Esophagus mucosa (tissue), 1 donor: ENCODE results near the gene OSMR. TPM values are rescaled to one million over a fixed set of nuclear protein-coding genes. Genes with fewer than 3 reads are reported as not detected.

Experiments
- ATAC-seq: fragments of 200-7000 bp; cut with Tn5 transposase; one replicate; pipeline ENCODE4 v1.9.1; 2020
- total RNA-seq: library from RNA; stranded (reverse); gene quantifications from one replicate; pipeline ENCODE4 v1.2.4, GENCODE V29; 2023
- donor health status: DM: yes; HTN: yes; CAD: no.

The OSMR gene
- total RNA-seq, 1 donor from 2014 or later: 23.1 TPM

DNA sequence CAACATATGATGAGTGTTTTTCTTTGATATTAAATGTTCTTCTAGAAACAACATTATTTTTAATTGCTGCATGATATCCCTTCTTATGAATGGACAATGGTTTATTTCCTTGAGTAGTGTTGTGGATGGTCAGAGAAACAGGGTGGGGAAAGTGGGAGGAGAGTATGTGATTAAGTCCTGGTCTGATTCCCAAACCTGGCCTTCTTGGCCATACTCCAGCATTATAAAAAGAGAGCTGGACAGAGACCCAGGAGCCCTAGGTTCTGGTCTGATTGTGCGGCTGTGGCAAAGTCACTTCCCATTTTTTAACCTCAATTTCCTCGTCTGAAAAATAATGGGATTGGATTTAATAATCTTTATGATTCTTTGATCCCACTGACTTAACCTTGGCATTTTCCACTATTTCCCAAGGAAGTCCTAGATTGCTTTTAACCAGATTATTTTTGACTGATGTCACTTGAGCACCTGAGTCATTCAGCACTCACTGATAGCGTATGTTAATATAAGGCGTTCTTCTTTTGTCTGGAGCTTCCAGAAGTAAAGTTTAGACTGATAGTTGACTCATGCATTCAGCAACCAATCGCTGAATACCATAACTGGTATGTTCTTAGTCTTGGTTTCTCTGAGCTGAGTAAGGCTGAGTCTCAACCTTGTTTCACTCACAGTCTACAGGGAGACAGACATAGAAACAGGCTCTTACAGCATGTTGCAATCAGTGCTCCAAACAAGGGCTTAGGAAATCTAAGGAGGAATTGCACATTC is 26.2 kb downstream of the OSMR start:
- peak; percentile 99 for ATAC-seq

GRCh38 chr5:38872826-38873225 is 27.0 kb downstream of the OSMR start:
- no peak for ATAC-seq

- no peak for ATAC-seq
Observed at GRCh38 chr5:38874948-38875456, 29.2 kb downstream of the OSMR start.

GRCh38 chr5:38878391-38879077 is 32.7 kb downstream of the OSMR start:
- ATAC-seq: no peak

- no peak for ATAC-seq
Observed at GRCh38 chr5:38879078-38879460, 33.3 kb downstream of the OSMR start.

DNA sequence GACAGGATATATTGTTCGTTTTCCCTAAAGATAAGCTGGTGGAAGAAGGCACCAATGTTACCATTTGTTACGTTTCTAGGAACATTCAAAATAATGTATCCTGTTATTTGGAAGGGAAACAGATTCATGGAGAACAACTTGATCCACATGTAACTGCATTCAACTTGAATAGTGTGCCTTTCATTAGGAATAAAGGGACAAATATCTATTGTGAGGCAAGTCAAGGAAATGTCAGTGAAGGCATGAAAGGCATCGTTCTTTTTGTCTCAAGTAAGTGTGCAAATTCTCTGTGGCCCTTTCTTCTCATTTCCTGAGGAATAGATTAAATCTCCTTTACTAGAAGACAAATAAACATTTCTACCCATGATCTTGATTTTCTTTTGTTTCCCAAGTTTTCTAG is 38.0 kb downstream of the OSMR start:
- ATAC-seq: no peak

- no peak for ATAC-seq
Observed at GRCh38 chr5:38885208-38885607, 39.4 kb downstream of the OSMR start.

- no peak for ATAC-seq
Observed at GRCh38 chr5:38888041-38888440, 42.2 kb downstream of the OSMR start.

DNA sequence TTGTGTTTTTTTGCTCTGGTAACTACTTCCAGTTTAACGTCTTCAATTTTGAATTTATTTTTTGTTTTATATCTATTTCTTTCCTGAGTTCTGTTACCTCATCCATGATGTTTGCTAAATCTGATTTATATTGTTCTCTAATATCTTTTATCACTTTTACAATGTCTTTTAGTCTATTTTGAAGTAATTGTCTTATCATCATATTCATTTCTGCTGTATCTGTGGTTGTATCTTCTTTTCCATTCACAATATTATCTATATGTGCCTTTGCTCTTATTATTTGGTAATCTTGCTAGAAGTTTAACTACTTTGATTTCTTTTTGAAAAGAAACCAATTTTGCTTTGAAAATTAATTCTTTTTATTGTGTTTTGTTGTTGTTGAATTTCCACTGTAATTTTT is 43.6 kb downstream of the OSMR start:
- no peak for ATAC-seq

DNA sequence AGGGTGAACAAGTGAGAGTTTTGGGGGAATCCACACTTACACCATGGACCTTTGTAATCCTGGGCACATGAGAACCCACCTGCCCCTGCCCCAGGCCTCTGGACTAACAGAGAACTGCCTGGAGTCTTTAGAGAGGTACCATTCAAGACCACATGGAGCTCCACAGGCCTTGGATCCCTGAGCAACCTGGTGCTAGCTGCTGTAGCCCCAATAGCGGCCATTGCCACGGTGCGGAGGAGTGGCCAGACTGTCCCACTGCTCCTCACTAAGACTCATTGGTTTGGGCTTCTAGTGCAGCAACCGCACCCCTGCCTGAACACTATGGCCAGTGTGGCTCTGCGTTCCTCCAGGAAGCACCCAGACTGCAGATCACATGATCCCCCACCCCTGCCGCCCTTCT is 45.8 kb downstream of the OSMR start:
- ATAC-seq: peak; percentile 31

DNA sequence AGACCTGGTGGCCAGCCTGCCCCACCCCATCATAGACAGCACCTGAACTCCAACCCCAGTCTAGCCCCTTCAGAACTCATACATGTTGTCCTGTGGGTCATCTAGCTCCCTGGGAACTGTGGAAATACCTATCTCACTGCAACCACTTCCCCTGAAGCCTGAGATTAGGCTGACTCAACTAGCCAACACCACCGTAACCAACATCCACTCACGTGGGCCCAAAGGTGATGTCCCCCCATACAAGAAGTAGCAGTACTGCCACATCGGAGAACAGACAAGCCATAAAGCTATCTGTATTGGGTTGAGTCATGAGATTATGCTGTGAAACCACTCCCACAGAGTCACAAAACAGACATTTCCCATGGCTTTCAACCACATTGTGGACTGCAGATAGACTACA is 46.6 kb downstream of the OSMR start:
- no peak for ATAC-seq

DNA sequence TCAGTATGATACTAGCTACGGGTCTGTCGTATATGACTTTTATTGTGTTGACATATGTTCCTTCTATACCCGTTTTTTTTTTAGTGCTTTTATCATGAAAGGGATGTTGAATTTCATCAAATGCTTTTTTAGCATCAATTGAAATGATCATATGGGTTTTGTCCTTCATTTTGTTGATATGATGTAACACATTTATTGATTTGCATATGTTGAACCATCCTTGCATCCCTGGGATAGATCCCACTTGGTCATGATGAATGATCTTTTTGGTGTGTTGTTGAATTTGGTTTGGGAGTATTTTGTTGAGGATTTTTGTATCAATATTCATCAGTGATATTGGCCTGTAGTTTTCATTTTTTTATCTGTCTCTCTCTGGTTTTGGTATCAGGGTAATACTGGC is 50.9 kb downstream of the OSMR start:
- no peak for ATAC-seq

GRCh38 chr5:38899936-38900335 is 54.1 kb downstream of the OSMR start:
- no peak for ATAC-seq

DNA sequence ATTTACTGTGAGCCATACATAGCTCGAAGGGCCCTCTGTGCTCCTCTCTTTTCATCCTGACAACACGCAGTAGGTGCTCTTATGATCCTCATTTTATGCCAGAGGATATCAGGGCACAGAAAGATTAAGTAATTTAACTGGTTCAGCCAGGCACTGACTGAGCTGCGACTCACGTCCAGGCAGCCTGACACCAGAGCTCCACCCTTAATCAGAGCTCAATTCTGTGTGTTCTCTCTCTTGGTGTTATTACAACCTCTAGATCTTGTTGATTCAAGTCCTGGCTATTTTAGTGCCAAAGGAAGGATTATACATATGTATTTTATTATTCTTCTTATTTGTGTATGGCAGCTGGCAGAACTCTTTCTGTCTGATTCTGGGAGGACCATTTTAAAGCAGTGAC is 59.7 kb downstream of the OSMR start:
- peak; percentile 94 for ATAC-seq

GRCh38 chr5:38906503-38906902 is 60.7 kb downstream of the OSMR start:
- ATAC-seq: no peak

DNA sequence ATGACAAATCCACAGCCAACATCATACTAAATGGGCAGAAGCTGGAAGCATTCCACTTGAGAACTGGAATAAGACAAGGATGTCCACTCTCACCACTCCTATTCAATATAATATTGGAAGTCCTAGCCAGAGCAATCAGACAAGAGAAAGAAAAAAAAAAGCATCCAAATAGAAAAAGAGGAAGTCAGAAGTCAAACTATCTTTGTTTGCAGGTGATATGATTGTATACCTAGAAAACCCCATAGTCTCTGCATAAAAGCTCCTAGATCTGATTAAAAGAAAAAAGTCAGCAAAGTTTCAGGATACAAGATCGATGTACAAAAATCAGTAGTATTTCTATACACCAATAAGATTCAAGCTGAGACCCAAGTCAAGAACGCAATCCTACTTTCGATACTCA is 66.1 kb downstream of the OSMR start:
- ATAC-seq: no peak

GRCh38 chr5:38913714-38914113 is 67.9 kb downstream of the OSMR start:
- no peak for ATAC-seq

DNA sequence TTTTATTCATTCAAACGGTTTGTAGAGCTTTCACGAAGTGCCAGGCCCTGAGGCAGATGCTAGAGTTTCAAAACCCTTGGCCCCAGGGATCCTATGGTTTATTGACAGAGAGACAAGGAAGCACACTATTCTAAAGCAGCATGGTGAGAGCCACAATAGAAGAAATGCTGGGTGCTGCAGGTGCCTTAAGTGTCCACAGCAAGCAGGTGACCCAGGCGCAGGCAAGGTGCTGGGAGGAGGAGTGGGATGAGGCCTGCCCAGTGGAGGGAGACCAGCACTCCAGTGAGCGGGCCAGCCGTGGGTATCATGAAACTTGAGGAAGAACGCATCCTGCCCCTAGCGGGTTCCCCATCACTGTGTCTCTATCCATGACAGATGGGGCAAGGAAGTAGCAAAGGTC is 71.0 kb downstream of the OSMR start:
- no peak for ATAC-seq

DNA sequence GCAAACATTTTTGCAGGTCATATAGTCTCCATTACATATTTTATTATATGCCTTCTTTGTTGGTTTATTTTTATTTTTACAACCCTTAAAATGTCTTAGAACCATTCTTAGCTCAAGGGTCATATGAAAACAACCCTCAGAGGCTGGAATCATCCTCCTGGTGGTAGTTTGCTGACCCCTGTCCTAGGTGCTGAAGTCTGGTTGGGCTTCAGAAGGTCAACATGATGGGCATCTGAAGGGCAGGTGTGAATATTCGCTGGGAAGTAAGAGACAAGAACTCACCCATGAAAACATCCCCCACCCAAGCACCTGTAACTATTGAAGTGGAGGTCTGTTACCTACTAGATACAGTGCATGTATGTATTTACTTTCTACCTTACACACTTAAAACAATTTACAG is 75.4 kb downstream of the OSMR start:
- no peak for ATAC-seq

- peak; percentile 87 for ATAC-seq
Observed at GRCh38 chr5:38922199-38922598, 76.4 kb downstream of the OSMR start.

DNA sequence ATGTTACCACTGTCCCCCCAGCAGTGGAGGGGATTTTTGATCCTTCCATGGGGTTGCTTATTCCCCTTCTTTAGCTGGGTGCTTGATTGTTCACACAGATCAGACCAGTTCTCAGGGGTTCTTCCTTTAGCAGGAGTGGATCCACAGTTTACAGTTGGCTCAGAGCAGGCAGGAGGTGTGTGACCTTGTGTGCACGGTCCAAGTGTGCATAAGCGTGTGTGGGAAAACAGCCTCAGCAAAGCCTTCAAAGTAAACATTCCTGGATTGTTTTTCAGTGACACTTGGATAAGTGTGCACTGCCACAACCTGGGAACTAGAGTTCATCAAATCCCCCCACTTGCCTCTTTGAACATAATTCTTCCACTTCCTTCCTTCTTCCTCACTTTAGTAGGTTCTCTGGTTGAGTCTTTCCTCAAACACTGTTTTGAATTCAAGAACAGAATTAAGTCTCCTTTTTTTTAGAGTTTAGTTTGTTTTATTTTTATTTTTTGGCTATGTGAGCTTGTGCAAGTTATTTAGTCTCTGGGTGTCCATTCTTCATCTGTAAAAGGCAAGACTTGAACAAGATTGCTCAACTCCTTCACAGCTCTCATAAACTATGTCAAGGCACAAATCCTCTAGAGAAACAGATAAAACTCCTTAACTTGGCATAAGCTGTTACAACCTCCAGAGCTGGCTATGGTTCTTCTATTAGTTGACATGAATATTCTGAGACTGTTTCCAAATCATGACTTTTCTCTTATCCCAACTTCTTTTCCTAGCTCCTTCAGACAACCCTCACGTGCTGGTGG is 78.0 kb downstream of the OSMR start:
- ATAC-seq: no peak

DNA sequence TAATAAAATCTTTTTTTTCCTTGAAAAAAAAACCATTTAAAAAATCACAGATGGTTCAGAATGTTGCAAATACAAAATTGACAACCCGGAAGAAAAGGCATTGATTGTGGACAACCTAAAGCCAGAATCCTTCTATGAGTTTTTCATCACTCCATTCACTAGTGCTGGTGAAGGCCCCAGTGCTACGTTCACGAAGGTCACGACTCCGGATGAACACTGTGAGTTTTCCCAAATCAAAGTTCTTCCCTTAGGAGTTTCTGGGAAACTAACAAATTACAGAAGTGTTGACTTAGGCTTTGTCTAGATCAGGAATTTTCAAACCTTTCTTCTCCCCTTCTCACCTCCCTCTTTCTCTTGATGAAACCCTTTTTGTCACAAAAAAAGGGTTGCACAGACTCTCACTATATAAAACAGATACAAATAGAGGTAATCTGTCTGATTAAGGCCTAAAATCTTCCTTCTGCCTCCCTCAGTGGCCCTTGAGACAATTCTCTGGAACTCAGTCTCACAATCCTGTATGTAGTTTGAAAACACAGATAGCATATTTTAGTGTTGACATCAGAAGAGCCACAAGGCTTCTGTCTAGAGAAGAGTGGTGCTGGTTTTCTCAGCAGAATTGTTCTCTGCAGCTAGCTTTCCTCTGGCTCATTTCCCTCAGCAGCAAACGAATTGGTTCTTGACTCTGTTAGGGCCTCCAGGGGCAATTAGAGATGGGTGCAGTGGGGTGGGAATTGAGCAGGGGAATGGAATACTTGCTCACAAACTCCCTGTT is 79.5 kb downstream of the OSMR start:
- no peak for ATAC-seq

GRCh38 chr5:38926121-38926520 is 80.3 kb downstream of the OSMR start:
- no peak for ATAC-seq
